PC-3 (cell line): Measurements from ENCODE around the gene MSH3. TPM values are rescaled to one million over a fixed set of nuclear protein-coding genes. Genes with fewer than 3 reads are reported as not detected.

Source experiments
- ATAC-seq: fragments of 200-7000 bp; cut with Tn5 transposase; 2 replicates; pipeline ENCODE4 v1.9.1; 2020; ENCODE audit warnings: mild to moderate bottlenecking, moderate library complexity
- BruUV-seq: library from RNA; stranded (reverse); fragments of 400-500 nt; replicated peaks from 2 replicates; lab custom pipeline; 2021; lab: Mats Ljungman, UMichigan
- CTCF ChIA-PET: fragments of 300-600 bp; sonication (Branson Sonifier 250); formaldehyde crosslinking; loops from one replicate; lab custom pipeline; 2022; ENCODE audit warnings: antibody characterized with exemption; lab: Charles Lee
- POLR2A ChIA-PET: fragments of 300-600 bp; sonication (Branson Sonifier 250); formaldehyde crosslinking; loops from one replicate; lab custom pipeline; 2022; ENCODE audit warnings: antibody characterized with exemption; ENCODE audit not compliant: unreplicated experiment; lab: Charles Lee
- DNase-seq: peaks from one replicate; pipeline ENCODE4 v3.0.0-alpha.2; 2015
- H2AFZ ChIP-seq: fragments of 300-600 bp; sonication (generic); 2 replicates; pipeline ENCODE4 v1.6.0; 2016; ENCODE audit warnings: antibody characterized with exemption, low read length
- H3F3A ChIP-seq: fragments of 300-600 bp; sonication (generic); one replicate; pipeline ENCODE4 v1.6.0; 2017; ENCODE audit warnings: antibody characterized with exemption, low read length, control low read depth, mild to moderate bottlenecking; ENCODE audit not compliant: unreplicated experiment
- H3K27ac ChIP-seq: fragments of 300-600 bp; sonication (generic); 2 replicates; pipeline ENCODE4 v1.5.1; 2016; ENCODE audit warnings: mild to moderate bottlenecking, low read length
- H3K27me3 ChIP-seq: fragments of 300-600 bp; sonication (generic); 2 replicates; pipeline ENCODE4 v1.6.1; 2016; ENCODE audit warnings: low read length, mixed read lengths
- H3K36me3 ChIP-seq: fragments of 300-600 bp; sonication (generic); 2 replicates; pipeline ENCODE4 v1.6.1; 2016; ENCODE audit warnings: low read depth, mixed run types, low read length, mixed read lengths
- H3K4me1 ChIP-seq: fragments of 300-600 bp; sonication (generic); 2 replicates; pipeline ENCODE4 v1.5.1; 2016; ENCODE audit warnings: low read length; ENCODE audit not compliant: insufficient read depth
- H3K4me2 ChIP-seq: fragments of 300-600 bp; sonication (generic); 2 replicates; pipeline ENCODE4 v1.6.0; 2016; ENCODE audit warnings: low read length
- H3K4me3 ChIP-seq: fragments of 300-600 bp; sonication (generic); 2 replicates; pipeline ENCODE4 v1.5.1; 2016; ENCODE audit warnings: mild to moderate bottlenecking, low read length, mixed read lengths
- H3K79me2 ChIP-seq: fragments of 300-600 bp; sonication (generic); 2 replicates; pipeline ENCODE4 v1.6.1; 2017; ENCODE audit warnings: low read length, mixed read lengths
- H3K9ac ChIP-seq: fragments of 300-600 bp; sonication (generic); 2 replicates; pipeline ENCODE4 v1.6.0; 2016; ENCODE audit warnings: mild to moderate bottlenecking, low read length
- H3K9me2 ChIP-seq: fragments of 300-600 bp; sonication (generic); replicated peaks from 2 replicates; pipeline ENCODE4 v1.6.1; 2016; ENCODE audit warnings: mixed run types, low read length, mixed read lengths
- H3K9me3 ChIP-seq: fragments of 300-600 bp; sonication (generic); 2 replicates; pipeline ENCODE4 v1.6.1; 2016; ENCODE audit warnings: low read length, mixed read lengths
- H4K20me1 ChIP-seq: fragments of 300-600 bp; sonication (generic); 2 replicates; pipeline ENCODE4 v1.6.1; 2016; ENCODE audit warnings: low read length, mixed read lengths
- EZH2 ChIP-seq: fragments of 300-600 bp; sonication (generic); IDR thresholded peaks from one replicate; pipeline ENCODE4 v1.6.1; 2017; ENCODE audit warnings: antibody characterized with exemption, mild to moderate bottlenecking, low read length; ENCODE audit not compliant: unreplicated experiment
- EZH2phosphoT487 ChIP-seq: fragments of 300-600 bp; sonication (generic); IDR thresholded peaks from 2 replicates; pipeline ENCODE4 v1.6.1; 2018; ENCODE audit warnings: mild to moderate bottlenecking, antibody characterized with exemption, low read length, borderline replicate concordance
- intact Hi-C: fragments of 100-400 bp; cut with micrococcal nuclease; formaldehyde crosslinking; loops from 2 replicates; pipeline ENCODE4 v1.9.0; 2023
- total RNA-seq: library from RNA; depleted of rRNA; stranded (reverse); fragments of >200 nt; gene quantifications from 2 replicates; pipeline ENCODE4 v1.2.3, GENCODE V29; 2014
- TF ChIP-seq, protein P1 (sequence below): fragments of 300-600 bp; sonication (generic); conservative IDR thresholded peaks from 2 replicates; pipeline ENCODE4 v1.5.1; 2017; ENCODE audit warnings: antibody characterized with exemption, low read depth, mild to moderate bottlenecking, low read length

Gene MSH3
- total RNA-seq, 1 experiment from 2014 or later = 9.0 TPM

DNA sequence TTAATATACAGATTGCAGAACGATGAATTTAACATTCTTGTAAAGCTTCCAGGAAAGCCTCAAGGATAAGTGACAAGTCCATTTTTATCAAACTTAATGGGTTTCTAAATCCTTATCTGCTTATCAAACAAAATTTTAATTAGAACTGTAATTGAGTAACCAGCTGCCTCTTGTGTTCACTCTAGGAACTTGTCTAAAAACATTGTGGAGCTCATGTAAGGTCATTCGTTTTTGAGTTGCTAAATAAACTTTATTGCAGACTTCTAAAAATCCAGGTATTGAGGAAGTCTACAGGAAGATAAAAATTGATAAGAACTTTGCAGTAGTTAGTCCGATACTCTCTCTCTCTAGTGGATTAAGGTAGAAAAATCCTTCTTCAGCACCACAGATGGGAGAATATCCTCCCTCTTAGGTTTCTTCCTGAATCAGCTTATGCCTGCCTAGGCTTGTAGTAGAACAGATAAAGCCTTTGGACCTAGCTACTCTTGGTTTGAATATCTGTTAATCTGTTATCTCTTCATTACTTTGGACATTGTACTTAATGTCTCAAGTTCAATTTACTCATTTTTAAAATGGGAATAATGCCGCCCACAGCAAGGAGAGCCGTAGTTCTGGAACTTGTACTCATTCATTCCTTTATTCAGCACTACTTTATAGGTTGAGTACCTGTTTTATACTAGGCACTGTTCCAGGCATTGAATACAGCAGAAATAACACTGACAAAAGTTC is 60.3 kb downstream of the MSH3 start:
- H3K9me2 ChIP-seq = no peaks in the 10 kb centered on the region
- no peak overlapping the region for H2AFZ ChIP-seq
- H3F3A ChIP-seq = no peaks in the 10 kb centered on the region
- intact Hi-C loops = loop anchor here (10.0 kb wide), 1 partner anchor 450 kb away; no protein-coding TSS in a partner anchor
- H4K20me1 ChIP-seq = no peaks in the 10 kb centered on the region
- H3K36me3 ChIP-seq = peaks cover 2% of the 10 kb centered on the region
- ChIA-PET POLR2A (no interaction called here), CTCF (no interaction called here)
- TF ChIP-seq, protein P1, sequence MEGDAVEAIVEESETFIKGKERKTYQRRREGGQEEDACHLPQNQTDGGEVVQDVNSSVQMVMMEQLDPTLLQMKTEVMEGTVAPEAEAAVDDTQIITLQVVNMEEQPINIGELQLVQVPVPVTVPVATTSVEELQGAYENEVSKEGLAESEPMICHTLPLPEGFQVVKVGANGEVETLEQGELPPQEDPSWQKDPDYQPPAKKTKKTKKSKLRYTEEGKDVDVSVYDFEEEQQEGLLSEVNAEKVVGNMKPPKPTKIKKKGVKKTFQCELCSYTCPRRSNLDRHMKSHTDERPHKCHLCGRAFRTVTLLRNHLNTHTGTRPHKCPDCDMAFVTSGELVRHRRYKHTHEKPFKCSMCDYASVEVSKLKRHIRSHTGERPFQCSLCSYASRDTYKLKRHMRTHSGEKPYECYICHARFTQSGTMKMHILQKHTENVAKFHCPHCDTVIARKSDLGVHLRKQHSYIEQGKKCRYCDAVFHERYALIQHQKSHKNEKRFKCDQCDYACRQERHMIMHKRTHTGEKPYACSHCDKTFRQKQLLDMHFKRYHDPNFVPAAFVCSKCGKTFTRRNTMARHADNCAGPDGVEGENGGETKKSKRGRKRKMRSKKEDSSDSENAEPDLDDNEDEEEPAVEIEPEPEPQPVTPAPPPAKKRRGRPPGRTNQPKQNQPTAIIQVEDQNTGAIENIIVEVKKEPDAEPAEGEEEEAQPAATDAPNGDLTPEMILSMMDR = no peak
- TF ChIP-seq EZH2 (no peak), EZH2phosphoT487 (no peak)
- H3K79me2 ChIP-seq = no peaks in the 10 kb centered on the region
- no peaks in the 10 kb centered on the region for H3K9me3 ChIP-seq
- no peaks in the 10 kb centered on the region for H3K27me3 ChIP-seq
- H3K9ac ChIP-seq = no peak overlapping the region
- ATAC-seq (no peak), DNase-seq (no peak)
- H3K27ac ChIP-seq = no peak overlapping the region
- H3K4me2 ChIP-seq = no peak overlapping the region
- no peaks in the 10 kb centered on the region for H3K4me1 ChIP-seq
- H3K4me3 ChIP-seq = no peak overlapping the region
- no TSS peak for BruUV-seq

DNA sequence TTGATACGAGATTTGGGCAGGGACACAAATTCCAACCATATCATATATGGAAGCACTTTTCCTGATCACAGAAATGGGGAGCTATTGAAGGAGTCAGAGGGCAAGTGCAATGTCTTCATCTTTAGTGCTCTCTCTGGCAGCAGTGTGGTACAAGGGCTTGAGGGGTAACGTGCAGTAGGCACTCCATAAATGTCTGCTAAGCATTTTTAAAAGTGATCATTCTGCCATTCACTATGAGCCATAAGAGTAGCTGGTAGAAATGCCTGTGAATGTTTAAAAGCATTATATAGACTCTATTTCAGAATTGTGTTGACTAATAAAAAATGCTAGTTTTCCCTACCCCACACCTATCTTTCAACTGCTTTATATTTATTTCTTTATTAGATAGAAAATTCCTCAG is 61.4 kb downstream of the MSH3 start:
- CTCF ChIA-PET = no interaction called here
- intact Hi-C loops = loop anchor here (10.0 kb wide), 1 partner anchor 449 kb away; no protein-coding TSS in a partner anchor
- H3K9me3 ChIP-seq = no peaks in the 10 kb centered on the region

More for the DNA sequence above, 61.4 kb downstream of the MSH3 start:
- TF ChIP-seq EZH2 (no peak), EZH2phosphoT487 (no peak)
- TF ChIP-seq, protein P1 = no peak
- POLR2A ChIA-PET = no interaction called here
- Histone ChIP-seq H3K27me3 (no peaks in the 10 kb centered on the region), H2AFZ (no peak overlapping the region), H4K20me1 (no peaks in the 10 kb centered on the region), H3K9ac (no peak overlapping the region), H3F3A (no peaks in the 10 kb centered on the region), H3K79me2 (no peaks in the 10 kb centered on the region), H3K4me2 (no peak overlapping the region), H3K4me3 (no peak overlapping the region), H3K27ac (no peak overlapping the region), H3K36me3 (peaks cover 7% of the 10 kb centered on the region), H3K4me1 (no peaks in the 10 kb centered on the region), H3K9me2 (no peaks in the 10 kb centered on the region)
- DNase-seq (no peak), ATAC-seq (no peak)
- BruUV-seq = no TSS peak
